HCT116 (cell line): ENCODE results near the gene COBL. TPM values are rescaled to one million over a fixed set of nuclear protein-coding genes. Genes with fewer than 3 reads are reported as not detected.

Source experiments
- ATAC-seq: fragments of 200-7000 bp; cut with Tn5 transposase; 2 replicates; pipeline ENCODE4 v1.9.1; 2020; ENCODE audit warnings: mild to moderate bottlenecking, moderate library complexity
- BruUV-seq: library from RNA; stranded (reverse); fragments of 400-500 nt; replicated peaks from 2 replicates; lab custom pipeline; 2021; lab: Mats Ljungman, UMichigan
- CTCF ChIA-PET: fragments of 300-600 bp; sonication (Branson Sonifier 250); formaldehyde crosslinking; loops from one replicate; lab custom pipeline; 2021; ENCODE audit warnings: antibody characterized with exemption; lab: Charles Lee
- POLR2A ChIA-PET: fragments of 300-600, 350-600 bp; sonication (Branson Sonifier 250); formaldehyde crosslinking; loops from one replicate; lab custom pipeline; 2021; ENCODE audit warnings: antibody characterized with exemption; lab: Charles Lee
- RAD21 ChIA-PET, 2 experiments: fragments of 300-600 bp; sonication (Branson Sonifier 250); formaldehyde crosslinking; loops; one replicate each; lab custom pipeline; 2023; ENCODE audit warnings: low total read pairs in 2 of 2; ENCODE audit not compliant: uncharacterized antibody in 2 of 2, unreplicated experiment in 2 of 2, low non-redundant PET in 1 of 2; lab: Charles Lee
- DNase-seq: peaks from one replicate; pipeline ENCODE4 v3.0.0-alpha.2; 2010; ENCODE audit warnings: low read depth, low spot score
- H2AFZ ChIP-seq: fragments of 200-600 bp; shearing (Covaris generic), sonication (generic); 2 replicates; pipeline ENCODE4 v1.6.1; 2017; ENCODE audit warnings: low read depth, mixed run types, mixed read lengths, antibody characterized with exemption, low read length; ENCODE audit not compliant: poor library complexity, severe bottlenecking
- H3K27ac ChIP-seq: 2 replicates; pipeline ENCODE4 v1.5.1; 2012; ENCODE audit warnings: low read depth, low read length
- H3K27me3 ChIP-seq: fragments of 200-600 bp; sonication (generic); 2 replicates; pipeline ENCODE4 v1.6.1; 2016; ENCODE audit warnings: mixed run types, low read length, mixed read lengths; ENCODE audit not compliant: insufficient read depth
- H3K36me3 ChIP-seq, 2 experiments: fragments of 200-500 bp in 1 of 2; fragments of 200-600 bp in 1 of 2; sonication (Bioruptor generic) in 1 of 2; sonication (generic) in 1 of 2; 2 replicates each; pipeline versions ENCODE4 v1.5.1 to v1.6.1; 2014 to 2016; ENCODE audit warnings: low read length in 2 of 2, inconsistent platforms in 1 of 2, mixed read lengths in 1 of 2, mixed run types in 1 of 2; ENCODE audit not compliant: insufficient read depth in 2 of 2, control insufficient read depth in 1 of 2
- H3K4me1 ChIP-seq, 2 experiments: fragments of 200-600 bp in 1 of 2; sonication (generic) in 1 of 2; 2 replicates each; pipeline versions ENCODE4 v1.5.1 to v1.6.1; 2012 to 2017; ENCODE audit warnings: low read length in 2 of 2, inconsistent platforms in 1 of 2, mild to moderate bottlenecking in 1 of 2, mixed read lengths in 1 of 2, mixed run types in 1 of 2, moderate library complexity in 1 of 2; ENCODE audit not compliant: insufficient read depth in 2 of 2, control insufficient read depth in 1 of 2
- H3K4me2 ChIP-seq: fragments of 200-600 bp; sonication (generic); 2 replicates; pipeline ENCODE4 v1.6.1; 2017; ENCODE audit warnings: mixed run types, low read length, mixed read lengths
- H3K4me3 ChIP-seq, 2 experiments: fragments of 200-600 bp in 1 of 2; sonication (generic) in 1 of 2; replicated peaks in 1 of 2; 2 replicates each; pipeline ENCODE4 v1.5.1; 2011 to 2016; ENCODE audit warnings: low read length in 2 of 2, control low read depth in 1 of 2, low read depth in 1 of 2, mild to moderate bottlenecking in 1 of 2, mixed read lengths in 1 of 2, mixed run types in 1 of 2
- H3K79me2 ChIP-seq: fragments of 200-600 bp; sonication (generic); 2 replicates; pipeline ENCODE4 v1.6.1; 2017; ENCODE audit warnings: mild to moderate bottlenecking, mixed run types, low read length, moderate library complexity, mixed read lengths; ENCODE audit not compliant: insufficient read depth
- H3K9ac ChIP-seq: fragments of 200-600 bp; sonication (generic); 2 replicates; pipeline ENCODE4 v1.6.1; 2016; ENCODE audit warnings: low read length, mixed read lengths
- H3K9me2 ChIP-seq: fragments of 200-600 bp; sonication (generic), shearing (Covaris generic); 2 replicates; pipeline ENCODE4 v1.6.1; 2017; ENCODE audit warnings: mixed run types, mild to moderate bottlenecking, moderate library complexity; ENCODE audit not compliant: insufficient read depth
- H3K9me3 ChIP-seq, 2 experiments: fragments of 200-500 bp in 1 of 2; fragments of 200-600 bp in 1 of 2; sonication (Bioruptor generic) in 1 of 2; sonication (generic) in 1 of 2; 2 replicates each; pipeline ENCODE4 v1.6.1; 2014 to 2017; ENCODE audit warnings: low read length in 2 of 2, mixed read lengths in 2 of 2, inconsistent platforms in 1 of 2, low read depth in 1 of 2, mild to moderate bottlenecking in 1 of 2, mixed run types in 1 of 2, moderate library complexity in 1 of 2; ENCODE audit not compliant: control insufficient read depth in 1 of 2, insufficient read depth in 1 of 2
- H4K20me1 ChIP-seq: fragments of 200-600 bp; sonication (generic), shearing (Covaris generic); 2 replicates; pipeline ENCODE4 v1.6.1; 2017; ENCODE audit warnings: mixed run types, mild to moderate bottlenecking, moderate library complexity; ENCODE audit not compliant: insufficient read depth
- CBX3 ChIP-seq: IDR thresholded peaks from 2 replicates; pipeline ENCODE4 v1.6.1; 2012; ENCODE audit warnings: low read depth
- CEBPB ChIP-seq: IDR thresholded peaks from 2 replicates; pipeline ENCODE4 v1.6.1; 2012; ENCODE audit warnings: low read depth
- EGR1 ChIP-seq: IDR thresholded peaks from 2 replicates; pipeline ENCODE4 v1.6.1; 2012; ENCODE audit warnings: low read depth
- ELF1 ChIP-seq: IDR thresholded peaks from 2 replicates; pipeline ENCODE4 v1.6.1; 2012; ENCODE audit warnings: low read depth, borderline replicate concordance
- EZH2 ChIP-seq: fragments of 200-600 bp; sonication (generic); IDR thresholded peaks from 2 replicates; pipeline ENCODE4 v1.6.1; 2017; ENCODE audit warnings: antibody characterized with exemption, mixed run types
- EZH2phosphoT487 ChIP-seq: fragments of 200-600 bp; IDR thresholded peaks from 2 replicates; pipeline ENCODE4 v1.6.1; 2018; ENCODE audit warnings: antibody characterized with exemption, borderline replicate concordance
- FOSL1 ChIP-seq: IDR thresholded peaks from 2 replicates; pipeline ENCODE4 v1.6.1; 2012; ENCODE audit warnings: low read depth
- POLR2A ChIP-seq: IDR thresholded peaks from 2 replicates; pipeline ENCODE4 v1.7.0; 2011; ENCODE audit warnings: borderline replicate concordance; ENCODE audit not compliant: insufficient read depth, insufficient read length; ENCODE audit errors: extremely low read depth
- RAD21 ChIP-seq: IDR thresholded peaks from 2 replicates; pipeline ENCODE4 v1.6.1; 2012; ENCODE audit warnings: low read depth, mild to moderate bottlenecking
- SIN3A ChIP-seq: IDR thresholded peaks from 2 replicates; pipeline ENCODE4 v1.6.1; 2012; ENCODE audit warnings: low read depth
- SP1 ChIP-seq: IDR thresholded peaks from 2 replicates; pipeline ENCODE4 v1.6.1; 2012; ENCODE audit warnings: low read depth
- SRF ChIP-seq: IDR thresholded peaks from 2 replicates; pipeline ENCODE4 v1.6.1; 2012; ENCODE audit warnings: low read depth
- TCF7L2 ChIP-seq: IDR thresholded peaks from 2 replicates; pipeline ENCODE4 v1.7.0; 2011; ENCODE audit warnings: borderline replicate concordance, inconsistent platforms; ENCODE audit not compliant: insufficient read depth, insufficient read length; ENCODE audit errors: extremely low read depth
- ZBTB33 ChIP-seq: IDR thresholded peaks from 2 replicates; pipeline ENCODE4 v1.6.1; 2011; ENCODE audit warnings: mild to moderate bottlenecking, low read length, moderate library complexity; ENCODE audit not compliant: insufficient replicate concordance; ENCODE audit errors: extremely low read depth
- ZFX ChIP-seq: fragments of 450-650 bp; IDR thresholded peaks from 2 replicates; pipeline ENCODE4 v1.6.1; 2017
- ZNF274 ChIP-seq: fragments of 200-500 bp; sonication (Bioruptor generic); IDR thresholded peaks from 2 replicates; pipeline ENCODE4 v1.6.1; 2014; ENCODE audit warnings: mild to moderate bottlenecking, low read depth, low read length, inconsistent platforms
- intact Hi-C: fragments of 100-400 bp; cut with micrococcal nuclease; formaldehyde crosslinking; loops from 2 replicates; pipeline ENCODE4 v1.10.0; 2022
- total RNA-seq: library from RNA; stranded (reverse); gene quantifications from one replicate; pipeline ENCODE4 v1.2.1, GENCODE V29; 2021; ENCODE audit not compliant: unreplicated experiment
- TF ChIP-seq, protein P1 (sequence below): IDR thresholded peaks from 2 replicates; pipeline ENCODE4 v1.6.1; 2012; ENCODE audit warnings: low read depth

The COBL gene
- total RNA-seq, 1 experiment from 2014 or later = 19.3 TPM

GRCh38 chr7:51238981-51239495 is 77.6 kb downstream of the COBL start:
- H3K36me3 ChIP-seq = no peaks in the 10 kb centered on the region
- no peak overlapping the region for H3K4me2 ChIP-seq
- no peak for DNase-seq
- TF ChIP-seq ELF1 = no peak
- TF ChIP-seq EZH2 = no peak
- no peak for TF ChIP-seq CBX3
- no peak for TF ChIP-seq POLR2A
- no peak for TF ChIP-seq TCF7L2
- TF ChIP-seq ZBTB33 = no peak
- TF ChIP-seq ZNF274 = no peak
- TF ChIP-seq SRF = no peak
- TF ChIP-seq RAD21 = no peak
- TF ChIP-seq SP1 = no peak
- TF ChIP-seq EZH2phosphoT487 = no peak
- TF ChIP-seq ZFX = no peak
- TF ChIP-seq CEBPB = no peak
- TF ChIP-seq FOSL1 = no peak
- no peak for TF ChIP-seq SIN3A
- TF ChIP-seq, protein P1, sequence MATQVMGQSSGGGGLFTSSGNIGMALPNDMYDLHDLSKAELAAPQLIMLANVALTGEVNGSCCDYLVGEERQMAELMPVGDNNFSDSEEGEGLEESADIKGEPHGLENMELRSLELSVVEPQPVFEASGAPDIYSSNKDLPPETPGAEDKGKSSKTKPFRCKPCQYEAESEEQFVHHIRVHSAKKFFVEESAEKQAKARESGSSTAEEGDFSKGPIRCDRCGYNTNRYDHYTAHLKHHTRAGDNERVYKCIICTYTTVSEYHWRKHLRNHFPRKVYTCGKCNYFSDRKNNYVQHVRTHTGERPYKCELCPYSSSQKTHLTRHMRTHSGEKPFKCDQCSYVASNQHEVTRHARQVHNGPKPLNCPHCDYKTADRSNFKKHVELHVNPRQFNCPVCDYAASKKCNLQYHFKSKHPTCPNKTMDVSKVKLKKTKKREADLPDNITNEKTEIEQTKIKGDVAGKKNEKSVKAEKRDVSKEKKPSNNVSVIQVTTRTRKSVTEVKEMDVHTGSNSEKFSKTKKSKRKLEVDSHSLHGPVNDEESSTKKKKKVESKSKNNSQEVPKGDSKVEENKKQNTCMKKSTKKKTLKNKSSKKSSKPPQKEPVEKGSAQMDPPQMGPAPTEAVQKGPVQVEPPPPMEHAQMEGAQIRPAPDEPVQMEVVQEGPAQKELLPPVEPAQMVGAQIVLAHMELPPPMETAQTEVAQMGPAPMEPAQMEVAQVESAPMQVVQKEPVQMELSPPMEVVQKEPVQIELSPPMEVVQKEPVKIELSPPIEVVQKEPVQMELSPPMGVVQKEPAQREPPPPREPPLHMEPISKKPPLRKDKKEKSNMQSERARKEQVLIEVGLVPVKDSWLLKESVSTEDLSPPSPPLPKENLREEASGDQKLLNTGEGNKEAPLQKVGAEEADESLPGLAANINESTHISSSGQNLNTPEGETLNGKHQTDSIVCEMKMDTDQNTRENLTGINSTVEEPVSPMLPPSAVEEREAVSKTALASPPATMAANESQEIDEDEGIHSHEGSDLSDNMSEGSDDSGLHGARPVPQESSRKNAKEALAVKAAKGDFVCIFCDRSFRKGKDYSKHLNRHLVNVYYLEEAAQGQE = no peak
- TF ChIP-seq EGR1 = no peak
- TF ChIP-seq, all 23 proteins: peak for 0
- ChIA-PET RAD21 (no interaction called here), POLR2A (no interaction called here), CTCF (no interaction called here)
- Histone ChIP-seq H3K9me3 (no peaks in the 10 kb centered on the region), H3K79me2 (no peaks in the 10 kb centered on the region), H3K9me2 (no peaks in the 10 kb centered on the region), H3K4me1 (peaks cover 5 to 11% of the 10 kb centered on the region in 2 experiments; a peak in 3 of 4 replicates), H3K27ac (no peak overlapping the region), H3K27me3 (no peaks in the 10 kb centered on the region), H2AFZ (no peak overlapping the region), H3K4me3 (no peak overlapping the region), H3K9ac (no peak overlapping the region), H4K20me1 (no peaks in the 10 kb centered on the region)
- intact Hi-C loops = no loop called here
- no peak for ATAC-seq
- no TSS peak for BruUV-seq
